Cardiac fibroblast (primary cell): Measurements from ENCODE around the gene PRDM12.

Source experiments
- DNase-seq, 2 donors: peaks; one replicate each; pipeline versions ENCODE4 v3.0.0 to v3.0.0-alpha.2; 2010; ENCODE audit warnings: low read depth in 2 of 2
- H3K4me3 ChIP-seq, 2 donors: replicated peaks in 1 of 2; 1 replicate in 1 of 2; 2 replicates in 1 of 2; pipeline ENCODE4 v1.5.1; 2011; ENCODE audit warnings: low read depth in 2 of 2, low read length in 2 of 2, mild to moderate bottlenecking in 2 of 2, moderate library complexity in 1 of 2
- TF ChIP-seq, protein P1 (sequence below): IDR thresholded peaks from one replicate; pipeline ENCODE4 v1.5.1; 2011; ENCODE audit warnings: low read depth, mild to moderate bottlenecking, low read length, inconsistent platforms

The PRDM12 gene

DNA sequence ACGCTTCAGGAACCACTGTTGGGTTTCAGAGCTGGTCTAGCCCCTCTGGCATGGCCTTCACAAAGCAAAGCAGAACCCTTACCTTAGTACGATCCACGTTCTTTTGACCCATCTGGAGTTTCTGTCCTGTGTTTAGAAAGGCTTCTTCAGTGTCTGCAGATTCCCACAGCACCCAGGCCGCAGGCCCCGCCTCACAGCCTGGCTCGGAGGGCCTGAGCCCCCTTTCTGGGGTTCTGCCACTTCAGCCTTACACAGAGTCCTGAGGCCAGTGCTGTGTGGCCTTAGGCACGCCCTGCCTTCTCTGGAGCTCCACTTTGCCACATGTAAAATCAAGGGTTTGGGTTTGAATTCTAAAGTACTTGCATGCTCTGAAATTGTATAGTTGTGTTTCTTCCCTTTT is 31.6 kb upstream of the PRDM12 start:
- TF ChIP-seq, protein P1, sequence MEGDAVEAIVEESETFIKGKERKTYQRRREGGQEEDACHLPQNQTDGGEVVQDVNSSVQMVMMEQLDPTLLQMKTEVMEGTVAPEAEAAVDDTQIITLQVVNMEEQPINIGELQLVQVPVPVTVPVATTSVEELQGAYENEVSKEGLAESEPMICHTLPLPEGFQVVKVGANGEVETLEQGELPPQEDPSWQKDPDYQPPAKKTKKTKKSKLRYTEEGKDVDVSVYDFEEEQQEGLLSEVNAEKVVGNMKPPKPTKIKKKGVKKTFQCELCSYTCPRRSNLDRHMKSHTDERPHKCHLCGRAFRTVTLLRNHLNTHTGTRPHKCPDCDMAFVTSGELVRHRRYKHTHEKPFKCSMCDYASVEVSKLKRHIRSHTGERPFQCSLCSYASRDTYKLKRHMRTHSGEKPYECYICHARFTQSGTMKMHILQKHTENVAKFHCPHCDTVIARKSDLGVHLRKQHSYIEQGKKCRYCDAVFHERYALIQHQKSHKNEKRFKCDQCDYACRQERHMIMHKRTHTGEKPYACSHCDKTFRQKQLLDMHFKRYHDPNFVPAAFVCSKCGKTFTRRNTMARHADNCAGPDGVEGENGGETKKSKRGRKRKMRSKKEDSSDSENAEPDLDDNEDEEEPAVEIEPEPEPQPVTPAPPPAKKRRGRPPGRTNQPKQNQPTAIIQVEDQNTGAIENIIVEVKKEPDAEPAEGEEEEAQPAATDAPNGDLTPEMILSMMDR, result no peak
- DNase-seq, result no peak
- no peak overlapping the region for H3K4me3 ChIP-seq

DNA sequence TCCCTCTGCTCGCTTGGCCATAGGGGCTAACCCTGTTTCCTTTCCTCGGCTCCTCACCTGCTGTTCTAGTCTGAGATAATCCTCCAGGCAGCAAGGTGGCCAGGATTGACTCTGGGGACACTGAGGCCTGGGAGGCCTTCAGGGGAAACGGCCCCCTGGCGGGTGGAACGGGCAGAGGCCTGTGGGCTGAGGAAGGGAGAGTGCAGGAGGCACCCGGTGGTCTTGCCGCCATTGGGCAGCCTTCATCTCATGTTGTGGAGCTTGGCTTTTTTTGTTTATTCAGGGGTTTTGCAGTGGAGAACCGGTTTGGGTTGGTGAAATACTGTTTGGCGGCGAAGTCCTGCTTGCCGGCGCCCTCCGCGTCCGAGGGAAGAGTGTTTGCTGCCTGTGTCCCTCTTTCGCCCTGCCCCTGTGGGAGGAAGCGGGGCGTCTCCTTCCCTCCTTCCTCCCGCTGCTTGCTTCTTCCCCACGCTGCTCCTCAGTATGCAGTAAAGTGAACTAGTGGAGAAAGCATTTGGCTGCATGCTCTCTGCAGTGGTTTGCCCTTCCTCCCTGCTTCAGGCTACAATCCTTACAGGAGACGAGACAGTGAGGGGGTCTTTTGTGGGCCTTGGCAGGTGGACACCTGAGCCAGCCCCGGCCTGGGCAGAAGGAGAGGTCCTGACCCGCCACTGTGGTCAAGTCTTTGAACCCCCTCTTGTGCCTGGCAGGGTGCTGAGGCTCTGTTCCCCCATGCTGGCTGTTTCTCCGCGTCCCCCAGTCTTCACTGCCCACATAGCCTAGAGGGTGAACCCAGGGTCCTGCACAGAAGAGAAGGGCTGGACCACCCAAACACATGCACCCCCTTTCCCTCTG is 30.8 kb upstream of the PRDM12 start:
- no peak overlapping the region for H3K4me3 ChIP-seq
- no peak for DNase-seq
- TF ChIP-seq, protein P1, result no peak

DNA sequence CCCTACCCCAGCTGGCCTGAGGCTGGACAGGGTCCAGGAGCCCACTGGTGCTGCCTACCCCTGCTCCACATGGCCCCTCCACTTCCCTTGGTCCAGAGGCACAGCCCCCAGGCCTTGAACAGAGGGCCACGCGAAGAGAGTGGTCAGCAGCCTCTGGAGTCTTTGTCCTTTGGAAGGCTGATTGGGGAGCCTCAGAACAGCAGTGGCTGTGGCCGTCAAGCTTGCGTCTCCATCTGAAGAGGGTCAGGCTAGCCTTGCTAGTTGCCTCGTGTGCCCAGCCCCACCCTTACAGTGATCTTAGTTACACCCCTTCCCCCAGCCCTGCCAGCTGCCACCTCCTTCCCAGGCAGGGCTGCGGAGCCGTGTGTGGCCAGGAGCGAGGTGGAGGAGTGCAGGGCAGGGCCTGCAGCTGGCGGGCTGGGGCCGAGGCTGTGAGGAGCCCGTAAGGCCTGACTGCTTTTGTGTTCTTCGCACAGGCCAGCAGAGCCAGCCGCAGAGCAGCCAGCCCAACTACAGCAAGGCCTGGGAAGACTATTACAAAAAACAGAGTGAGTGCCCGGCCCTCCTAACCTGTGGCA is 30.1 kb upstream of the PRDM12 start:
- H3K4me3 ChIP-seq, result no peak overlapping the region
- DNase-seq, result no peak

DNA sequence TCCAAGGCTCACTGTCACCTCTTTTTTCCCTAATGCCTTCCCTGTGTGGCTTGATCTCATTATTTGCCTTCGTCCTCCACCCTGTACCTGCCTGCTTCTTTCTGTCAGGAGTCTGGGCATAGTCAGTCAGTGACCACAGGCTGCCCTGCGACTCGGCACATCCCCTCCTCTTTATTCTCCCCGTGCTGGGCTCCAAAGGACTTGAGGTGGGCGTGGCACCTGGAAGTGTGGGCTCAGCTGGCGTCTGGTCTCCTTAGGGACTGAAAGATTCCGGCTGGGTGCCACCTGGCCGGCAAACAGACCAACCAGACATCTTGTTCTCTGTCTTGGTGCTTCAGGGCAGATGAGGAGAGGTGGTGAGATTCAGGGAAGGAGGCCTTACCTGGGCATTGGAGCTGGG is 29.6 kb upstream of the PRDM12 start:
- TF ChIP-seq, protein P1, result no peak
- no peak overlapping the region for H3K4me3 ChIP-seq
- DNase-seq, result no peak

More for the DNA sequence above, 30.1 kb upstream of the PRDM12 start:
- TF ChIP-seq, protein P1, result no peak

GRCh38 chr9:130635306-130635705 is 29.1 kb upstream of the PRDM12 start:
- TF ChIP-seq, protein P1, result no peak
- no peak overlapping the region for H3K4me3 ChIP-seq
- DNase-seq, result no peak

- DNase-seq, result no peak
- no peak overlapping the region for H3K4me3 ChIP-seq
- TF ChIP-seq, protein P1, result no peak
Measured at GRCh38 chr9:130635721-130636647, 28.4 kb upstream of the PRDM12 start.
